ENCODE data around the gene TRABD2B. TPM values are rescaled to one million over a fixed set of nuclear protein-coding genes. Genes with fewer than 3 reads are reported as not detected.

Gene TRABD2B
- total RNA-seq, 1 donor from 2014 or later, result 6.7 TPM

DNA sequence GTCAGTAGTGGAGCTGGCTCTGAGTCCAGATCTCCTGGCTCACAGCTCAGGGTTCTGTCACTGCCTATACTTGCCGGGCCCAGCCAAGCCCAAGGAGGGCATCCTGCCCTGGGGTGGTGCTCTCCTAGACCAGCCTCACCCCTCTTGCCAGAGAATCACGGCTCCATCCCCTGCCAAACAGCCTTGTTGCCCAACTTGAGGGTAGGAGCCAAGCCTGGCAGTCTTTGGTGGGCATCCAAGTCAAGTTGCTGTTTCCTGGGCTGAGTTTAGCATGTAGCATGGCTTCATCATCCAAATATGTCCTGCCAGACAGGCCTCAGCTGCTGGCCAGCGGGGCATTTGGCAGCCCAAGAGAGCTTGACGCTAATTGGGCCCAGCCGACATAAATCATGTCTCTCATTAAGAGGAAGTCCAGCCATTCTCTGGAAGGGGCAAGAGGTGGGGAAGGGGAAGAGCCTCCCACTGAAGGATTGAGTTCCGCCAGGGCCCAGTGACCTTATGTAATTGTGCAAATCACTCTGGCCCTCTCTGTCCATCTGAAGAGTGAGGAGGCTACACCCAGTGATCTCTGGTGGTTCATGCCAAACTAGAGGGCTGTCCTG, 22.6 kb upstream of the TRABD2B start:
- Mint-ChIP-seq H3K27me3 (peaks cover 31% of the 10 kb centered on the region), H3K27ac (no peak overlapping the region)

GRCh38 chr1:48018799-48019198, 21.6 kb upstream of the TRABD2B start:
- DNase-seq (ENCODE audit: extremely low spot score, unreplicated experiment), result no peak
- H3K4me1 Mint-ChIP-seq (ENCODE audit: unreplicated experiment), result peaks cover 18% of the 10 kb centered on the region
- H3K9me3 Mint-ChIP-seq, result no peaks in the 10 kb centered on the region
- no peak overlapping the region for H3K27ac Mint-ChIP-seq
- H3K27me3 Mint-ChIP-seq, result peaks cover 41% of the 10 kb centered on the region
- TF ChIP-seq CTCF (conservative IDR thresholded peaks at IDR 0.05), result no peak
- no peaks in the 10 kb centered on the region for H3K36me3 Mint-ChIP-seq
- no peak overlapping the region for H3K4me3 Mint-ChIP-seq

More for the DNA sequence above, 22.6 kb upstream of the TRABD2B start:
- Mint-ChIP-seq H3K36me3 (no peaks in the 10 kb centered on the region), H3K4me1 (ENCODE audit: unreplicated experiment) (peaks cover 18% of the 10 kb centered on the region), H3K9me3 (no peaks in the 10 kb centered on the region), H3K4me3 (no peak overlapping the region)
- no peak for TF ChIP-seq CTCF (conservative IDR thresholded peaks at IDR 0.05)
- DNase-seq (ENCODE audit: extremely low spot score, unreplicated experiment), result no peak

GRCh38 chr1:48017716-48018115, 20.5 kb upstream of the TRABD2B start:
- DNase-seq (ENCODE audit: extremely low spot score, unreplicated experiment), result no peak
- Mint-ChIP-seq H3K9me3 (no peaks in the 10 kb centered on the region), H3K27me3 (peaks cover 45% of the 10 kb centered on the region), H3K4me1 (ENCODE audit: unreplicated experiment) (peaks cover 14% of the 10 kb centered on the region), H3K4me3 (no peak overlapping the region), H3K27ac (no peak overlapping the region), H3K36me3 (no peaks in the 10 kb centered on the region)
- no peak for TF ChIP-seq CTCF (conservative IDR thresholded peaks at IDR 0.05)

DNA sequence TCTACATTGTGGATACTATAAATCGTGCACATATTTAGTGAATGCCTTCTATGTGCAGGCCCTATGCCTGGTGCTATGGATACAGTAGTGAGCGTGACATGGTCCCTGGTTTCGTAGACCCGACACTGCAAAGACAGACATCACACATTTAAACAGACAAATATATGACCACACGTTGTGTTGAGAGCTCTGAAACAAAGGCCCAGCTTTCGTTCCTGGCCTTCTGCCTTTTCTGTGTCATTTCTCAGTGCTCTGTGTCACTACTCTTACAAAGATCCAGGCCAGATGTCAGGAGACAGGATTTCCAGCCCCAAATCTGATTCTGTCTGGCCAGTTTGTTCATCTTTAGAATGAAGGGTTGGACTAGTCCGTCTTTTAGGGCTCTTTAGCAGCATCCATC, 19.3 kb upstream of the TRABD2B start:
- TF ChIP-seq CTCF (conservative IDR thresholded peaks at IDR 0.05), result no peak
- peaks cover 52% of the 10 kb centered on the region for H3K27me3 Mint-ChIP-seq
- no peaks in the 10 kb centered on the region for H3K36me3 Mint-ChIP-seq
- H3K4me1 Mint-ChIP-seq (ENCODE audit: unreplicated experiment), result peaks cover 6% of the 10 kb centered on the region
- H3K9me3 Mint-ChIP-seq, result no peaks in the 10 kb centered on the region
- no peak overlapping the region for H3K4me3 Mint-ChIP-seq
- H3K27ac Mint-ChIP-seq, result no peak overlapping the region
- DNase-seq (ENCODE audit: extremely low spot score, unreplicated experiment), result no peak

DNA sequence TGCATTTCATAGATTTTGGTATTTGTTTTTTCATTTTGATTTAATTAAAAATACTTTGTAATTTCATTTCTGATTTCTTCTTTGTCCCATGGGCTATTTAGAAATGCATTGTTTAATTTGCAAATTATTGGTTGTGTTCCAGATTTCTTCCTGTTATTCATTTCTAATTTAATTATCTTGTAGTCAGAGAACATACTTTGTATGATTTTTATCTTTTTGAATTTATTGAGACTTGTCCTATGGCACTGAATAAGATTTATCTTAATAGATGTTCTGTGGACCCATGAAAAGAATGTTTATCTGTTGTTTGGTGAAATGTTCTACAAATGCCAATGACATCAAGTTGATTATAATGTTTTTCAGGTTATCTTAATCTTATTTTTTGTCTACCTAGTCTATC, 16.1 kb upstream of the TRABD2B start:
- no peak for DNase-seq (ENCODE audit: extremely low spot score, unreplicated experiment)
- Mint-ChIP-seq H3K4me1 (ENCODE audit: unreplicated experiment) (no peaks in the 10 kb centered on the region), H3K27me3 (peaks cover 51% of the 10 kb centered on the region), H3K27ac (no peak overlapping the region), H3K36me3 (no peaks in the 10 kb centered on the region), H3K4me3 (no peak overlapping the region), H3K9me3 (no peaks in the 10 kb centered on the region)
- no peak for TF ChIP-seq CTCF (conservative IDR thresholded peaks at IDR 0.05)

- no peak for TF ChIP-seq CTCF (conservative IDR thresholded peaks at IDR 0.05)
- no peak for DNase-seq (ENCODE audit: extremely low spot score, unreplicated experiment)
- peaks cover 11% of the 10 kb centered on the region for H3K4me1 Mint-ChIP-seq (ENCODE audit: unreplicated experiment)
- H3K27me3 Mint-ChIP-seq, result peaks cover 25% of the 10 kb centered on the region
- no peak overlapping the region for H3K27ac Mint-ChIP-seq
- H3K9me3 Mint-ChIP-seq, result peaks cover 5% of the 10 kb centered on the region
- H3K4me3 Mint-ChIP-seq, result no peak overlapping the region
- no peaks in the 10 kb centered on the region for H3K36me3 Mint-ChIP-seq
These were observed 9.9 kb upstream of the TRABD2B start for GRCh38 chr1:48007047-48007446.

Measured in type B pancreatic cell (in vitro differentiated cells).